ENCODE measurements around the gene C11orf71.

Gene C11orf71

DNA sequence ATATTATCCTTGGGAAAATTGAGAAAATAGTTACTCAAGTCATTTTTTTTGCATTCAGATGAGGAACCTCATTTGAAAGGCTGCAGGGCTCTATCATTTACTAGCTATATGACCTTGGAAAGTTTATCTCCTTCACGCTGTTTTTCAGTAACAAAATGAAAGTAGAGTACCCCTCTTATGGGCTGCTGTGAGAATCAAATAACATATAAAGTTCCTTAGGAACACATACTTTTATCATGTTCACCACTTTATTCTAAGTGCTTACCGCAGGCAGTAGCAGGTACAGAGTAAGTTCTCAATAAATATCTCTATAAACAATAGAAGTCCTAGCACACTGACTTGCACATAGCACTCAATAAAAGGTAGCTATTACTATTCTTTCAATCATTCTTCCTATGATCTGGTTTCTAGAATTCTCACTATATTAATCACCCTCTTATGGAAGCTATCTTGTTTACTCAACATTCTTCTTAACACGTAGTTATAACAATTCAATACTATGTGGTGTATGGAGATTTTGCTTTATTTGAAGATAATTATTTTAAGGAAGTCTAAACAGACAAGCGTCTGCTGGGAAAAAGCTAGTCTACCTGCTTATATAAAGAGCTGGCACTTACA, 1.9 kb downstream of the C11orf71 start:
- DNase-seq: no peak

DNA sequence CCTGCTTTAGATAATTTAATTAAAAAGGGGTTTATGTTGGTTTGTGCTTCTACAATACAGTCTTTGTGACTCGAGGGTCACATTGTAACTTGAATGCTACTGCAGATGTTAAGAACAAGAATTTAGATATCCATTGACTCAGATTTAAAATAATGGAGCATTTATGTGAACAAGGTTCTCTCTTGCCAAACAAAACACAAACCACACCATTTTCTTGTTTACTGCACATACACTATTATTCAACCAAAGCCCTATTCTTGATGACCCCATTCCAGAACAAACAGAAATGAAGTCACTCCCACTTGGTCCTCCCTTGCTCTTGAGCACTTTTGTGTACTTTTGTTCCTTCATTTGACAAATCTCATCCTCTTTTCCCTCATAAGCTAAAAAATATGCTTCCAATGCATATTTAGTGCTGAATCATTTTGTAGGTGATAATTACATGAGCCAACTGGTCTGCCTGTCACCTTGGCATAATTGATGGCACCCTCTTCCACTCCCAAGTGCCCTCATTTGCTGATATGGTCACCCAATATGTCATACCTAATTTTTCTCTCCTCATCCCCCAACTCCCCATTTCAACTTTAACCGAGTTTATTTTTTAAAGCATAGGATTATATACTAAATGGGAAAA, 2.8 kb downstream of the C11orf71 start:
- no peak for DNase-seq

DNA sequence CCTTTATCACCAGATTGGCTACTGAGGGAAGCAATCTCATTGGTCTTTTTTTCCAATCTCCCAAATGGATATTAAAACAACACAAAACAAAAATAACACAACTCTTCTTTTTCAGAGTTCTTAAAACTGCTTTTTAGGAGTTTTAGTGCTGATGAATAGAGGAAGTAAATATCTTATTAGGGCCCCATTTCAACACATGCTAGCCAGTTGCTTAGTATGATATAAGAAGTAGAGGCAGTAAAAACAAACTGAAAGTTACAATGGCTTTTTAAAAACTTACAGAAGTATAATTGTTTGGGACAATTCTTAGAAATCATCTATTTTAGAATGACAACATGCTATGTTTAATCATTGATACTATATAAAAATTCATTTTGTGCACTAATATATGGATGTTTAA, 3.4 kb downstream of the C11orf71 start:
- no peak for DNase-seq

DNA sequence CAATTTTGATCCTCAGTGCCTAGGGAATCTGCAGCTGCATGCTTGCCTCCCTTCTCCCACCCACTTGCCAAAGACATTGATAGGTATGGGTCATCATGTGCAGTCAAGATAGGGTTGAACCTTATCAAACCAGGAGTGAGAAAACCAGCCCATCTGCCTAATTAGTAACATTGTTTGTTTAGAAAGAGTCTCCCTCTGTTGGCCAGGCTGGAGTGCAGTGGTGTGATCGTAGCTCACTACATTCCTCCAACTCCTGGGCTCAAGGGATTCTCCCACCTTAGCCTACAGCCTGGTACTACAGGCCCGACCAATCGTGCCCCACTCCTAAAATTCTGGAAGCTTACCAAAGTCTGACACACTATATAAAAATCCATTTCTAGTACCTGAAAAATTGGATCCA, 4.6 kb downstream of the C11orf71 start:
- no peak for DNase-seq

DNA sequence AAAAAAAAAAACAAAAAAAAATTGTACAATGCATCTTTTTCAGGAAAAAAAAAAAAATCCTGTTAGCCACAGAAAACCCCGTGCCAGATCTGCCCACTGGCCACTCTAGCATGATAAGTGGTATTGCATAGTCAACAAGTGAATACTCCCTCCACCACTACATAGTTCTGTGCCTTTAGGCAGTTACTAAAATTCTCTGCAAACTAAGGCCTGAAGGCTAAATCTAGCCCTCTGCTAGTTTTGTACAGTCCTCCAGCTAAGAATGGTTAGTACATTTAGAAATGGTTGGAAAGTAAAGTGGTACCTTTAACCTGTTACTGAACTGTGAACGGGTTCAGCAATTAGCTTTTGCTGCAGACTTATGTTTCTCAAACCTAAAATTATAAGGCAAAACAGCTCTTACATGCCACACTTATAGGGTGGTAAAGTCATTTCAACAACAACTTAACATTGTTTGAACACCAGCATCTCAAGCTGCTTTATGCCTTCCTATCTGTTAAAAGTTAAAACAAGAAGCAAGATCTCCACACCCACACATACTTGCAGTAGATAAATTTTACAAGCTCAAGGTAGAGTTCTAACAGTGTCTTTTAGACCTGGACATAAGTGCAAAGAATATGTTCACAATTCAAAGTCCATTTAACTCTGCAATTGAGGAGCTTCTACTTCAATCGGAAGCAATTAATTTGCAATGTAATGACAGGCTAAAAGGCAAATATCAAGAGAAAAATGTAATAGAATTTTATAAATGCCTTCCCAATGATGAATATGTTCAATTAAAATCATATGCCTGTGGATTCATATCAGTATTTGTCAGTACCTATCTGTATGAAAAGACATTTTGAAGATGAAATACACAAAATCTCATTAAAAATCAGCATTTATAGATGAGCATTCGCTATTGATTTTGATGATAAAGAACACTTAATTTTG, 7.3 kb downstream of the C11orf71 start:
- DNase-seq: no peak

DNA sequence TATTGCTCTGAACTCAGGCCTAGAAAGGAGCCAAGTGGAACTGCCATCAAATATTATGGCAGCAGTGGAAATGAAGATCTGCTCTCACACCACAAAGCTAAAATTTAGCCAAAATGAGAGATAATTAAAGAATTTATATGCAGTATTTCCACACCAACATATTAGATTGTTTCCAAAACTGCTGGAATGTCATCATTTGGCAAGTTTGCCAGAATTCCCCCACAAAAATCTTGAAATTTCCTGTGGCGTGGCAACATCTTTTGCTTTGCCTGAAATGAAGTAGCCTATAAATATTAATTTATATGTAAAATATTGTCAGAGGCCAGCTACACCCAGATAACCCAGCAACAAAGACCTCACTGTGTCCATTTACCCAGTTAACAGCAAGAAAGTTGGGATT, 13.8 kb downstream of the C11orf71 start:
- no peak for DNase-seq

DNA sequence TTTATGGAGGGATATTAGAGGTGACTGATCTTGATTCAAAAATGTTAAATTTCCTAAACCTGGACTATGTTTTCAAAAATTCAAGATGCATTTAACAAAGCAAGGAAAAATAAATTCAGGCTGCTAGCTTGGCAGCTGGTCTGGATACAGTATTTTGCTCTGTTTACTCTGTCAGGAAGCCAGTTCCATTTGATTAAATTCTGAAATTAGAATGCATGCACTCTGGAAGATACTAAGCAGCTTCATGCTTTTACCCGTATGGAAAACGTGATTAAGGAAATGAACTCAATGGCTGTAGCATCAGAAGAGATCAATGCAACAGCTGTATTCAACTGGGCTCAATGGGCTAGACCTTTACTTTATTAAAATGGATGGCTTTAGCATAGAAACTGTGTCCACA, 14.2 kb downstream of the C11orf71 start:
- DNase-seq: no peak

DNA sequence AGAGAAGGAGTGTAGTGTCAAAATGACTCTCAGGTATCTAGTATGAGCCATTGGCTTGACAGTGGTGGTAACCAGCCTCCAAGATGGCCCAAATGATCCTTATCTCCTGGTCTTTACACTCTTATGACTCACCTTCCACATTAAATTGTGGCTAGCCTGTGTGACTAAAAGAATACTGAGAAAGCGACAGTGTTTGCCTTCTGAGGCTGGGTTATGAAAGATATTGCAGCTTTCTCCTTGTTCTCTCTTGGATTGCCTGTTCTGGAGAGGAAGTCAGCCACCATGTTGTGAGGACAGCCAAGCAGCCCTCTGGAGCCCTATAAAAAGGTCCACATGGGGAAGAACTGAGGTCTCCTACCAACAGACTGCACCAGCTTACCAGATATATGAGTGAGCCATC, 15.8 kb downstream of the C11orf71 start:
- no peak for DNase-seq

DNA sequence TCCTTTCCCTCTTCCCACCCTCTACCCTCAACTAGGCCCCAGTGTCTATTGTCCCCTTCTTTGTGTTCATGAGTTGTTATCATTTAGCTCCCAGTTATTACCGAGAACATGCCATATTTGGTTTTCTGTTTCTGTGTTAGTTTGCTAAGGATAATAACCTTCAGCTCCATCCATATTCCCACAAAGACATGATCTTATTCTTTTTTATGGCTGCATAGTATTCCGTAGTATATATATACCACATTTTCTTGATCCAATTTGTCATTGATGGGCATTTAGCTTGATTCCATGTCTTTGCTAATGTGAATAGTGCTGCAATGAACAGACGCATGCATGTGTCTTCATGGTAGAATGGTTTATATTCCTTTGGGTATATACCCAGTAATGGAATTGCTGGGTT, 17.8 kb downstream of the C11orf71 start:
- DNase-seq: no peak

DNA sequence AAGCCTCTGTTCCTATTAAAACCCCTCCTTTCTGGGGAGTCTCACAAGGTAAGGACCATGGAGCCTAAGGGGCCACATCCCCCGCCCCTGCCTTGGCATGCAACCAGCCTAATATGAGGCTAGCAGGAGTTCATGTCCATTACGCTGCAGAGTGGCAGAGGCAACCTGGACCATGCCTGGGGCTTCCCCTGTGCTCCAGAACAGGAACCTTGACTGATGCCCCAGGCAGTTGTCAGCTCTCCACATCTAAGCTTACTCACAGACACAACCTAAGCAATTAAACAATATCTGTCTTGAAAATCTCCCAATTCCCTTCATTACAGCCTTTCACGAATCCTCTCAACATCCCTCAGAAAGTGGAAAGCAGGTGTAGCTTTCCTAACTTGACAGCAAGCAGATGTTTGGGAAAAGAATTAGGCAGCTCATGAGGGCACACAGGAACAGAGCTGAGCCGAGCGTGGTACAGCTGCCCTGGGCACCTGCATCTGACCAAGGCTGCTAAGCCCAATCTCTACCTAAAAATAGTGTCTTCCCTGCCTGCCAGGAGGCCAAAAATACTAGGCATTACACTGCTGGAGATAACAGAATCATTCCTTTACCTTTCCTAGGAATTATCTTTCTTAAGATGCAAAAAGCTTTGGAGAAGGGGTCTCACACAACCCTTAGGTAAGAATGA, 20.8 kb downstream of the C11orf71 start:
- DNase-seq: no peak

DNA sequence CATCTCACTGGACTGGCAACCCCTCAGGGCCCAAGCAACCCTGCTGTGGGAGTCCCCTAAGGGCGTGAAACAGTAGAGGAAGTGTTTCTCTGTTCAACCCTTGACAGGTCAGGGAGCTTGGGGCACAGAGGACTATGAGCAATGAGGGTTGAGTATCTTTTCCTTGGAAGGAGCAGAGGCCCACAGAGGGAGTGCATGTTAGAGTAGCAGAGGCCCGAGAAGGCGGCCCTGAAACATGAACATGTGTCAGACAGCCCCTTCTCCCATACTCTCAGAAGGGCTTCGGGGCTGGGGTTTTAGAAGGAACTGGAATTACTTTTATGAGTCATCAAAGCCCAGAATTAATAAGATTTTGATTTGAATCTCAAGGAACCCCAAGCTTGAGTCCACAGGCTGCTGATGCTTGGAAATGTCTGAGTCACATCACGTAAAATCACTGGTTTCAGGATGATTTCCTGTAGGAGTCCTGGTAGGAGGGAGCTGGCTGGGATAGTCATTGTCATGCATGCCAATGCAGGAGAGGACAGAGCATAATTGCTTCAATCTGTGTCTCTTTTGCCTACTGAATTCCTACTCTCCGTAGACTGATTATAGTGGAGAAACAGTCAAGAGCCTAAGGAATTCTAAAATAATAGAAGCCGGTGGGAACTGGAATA, 22.6 kb downstream of the C11orf71 start:
- DNase-seq: no peak

DNA sequence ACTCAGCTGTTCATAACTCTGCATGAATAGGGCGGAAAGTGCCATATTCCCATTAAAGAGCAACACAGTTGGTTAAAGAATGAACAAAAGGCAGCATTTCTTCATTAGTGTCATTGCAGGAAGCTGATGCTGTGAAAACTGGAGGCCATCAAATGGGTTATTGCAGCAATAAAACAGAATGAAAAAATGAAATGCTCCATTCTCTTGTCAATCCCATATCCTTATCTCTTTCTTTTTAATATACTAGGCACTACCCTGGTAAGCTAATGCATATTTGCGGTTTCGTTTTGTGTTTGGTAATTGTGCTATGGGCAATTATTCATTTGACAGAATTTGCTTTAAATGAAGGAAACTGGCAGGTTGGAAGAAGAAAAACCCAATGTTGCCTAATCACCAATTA, 25.3 kb downstream of the C11orf71 start:
- no peak for DNase-seq

DNA sequence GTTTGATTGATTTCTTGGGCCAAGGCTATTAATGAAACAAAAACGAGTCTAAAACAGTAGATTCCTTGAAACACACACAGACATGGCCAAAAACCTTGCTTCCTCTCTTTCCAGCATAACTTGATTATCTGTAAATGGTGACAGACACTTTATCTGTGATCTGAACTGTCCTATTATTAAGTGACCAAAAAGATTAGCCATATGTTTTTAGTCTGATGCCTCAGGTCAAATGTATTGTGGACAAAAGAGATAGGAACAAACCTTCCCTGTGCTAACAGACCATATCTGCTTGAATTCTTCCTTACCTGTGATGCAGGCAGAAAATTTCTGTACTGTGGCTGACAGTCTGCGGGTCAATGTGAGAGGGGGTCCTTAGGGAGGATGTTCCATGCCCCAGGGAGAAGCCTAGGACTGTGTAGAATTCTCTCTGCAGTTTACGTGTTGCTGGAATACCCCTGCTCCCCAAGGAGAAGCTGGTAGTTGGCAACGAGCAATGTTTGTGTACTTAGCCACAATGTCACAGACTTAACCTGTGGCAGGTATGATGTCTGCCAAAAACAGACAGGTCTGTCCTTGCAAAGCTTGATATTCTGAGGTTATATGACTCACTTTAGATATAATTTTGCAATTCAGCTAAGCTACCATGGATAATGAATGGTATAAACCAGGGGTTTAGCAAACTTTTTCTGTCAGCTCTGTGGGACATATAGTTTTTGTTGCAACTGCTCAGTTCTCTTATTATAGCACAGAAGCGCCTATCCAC, 31.2 kb downstream of the C11orf71 start:
- DNase-seq: no peak

DNA sequence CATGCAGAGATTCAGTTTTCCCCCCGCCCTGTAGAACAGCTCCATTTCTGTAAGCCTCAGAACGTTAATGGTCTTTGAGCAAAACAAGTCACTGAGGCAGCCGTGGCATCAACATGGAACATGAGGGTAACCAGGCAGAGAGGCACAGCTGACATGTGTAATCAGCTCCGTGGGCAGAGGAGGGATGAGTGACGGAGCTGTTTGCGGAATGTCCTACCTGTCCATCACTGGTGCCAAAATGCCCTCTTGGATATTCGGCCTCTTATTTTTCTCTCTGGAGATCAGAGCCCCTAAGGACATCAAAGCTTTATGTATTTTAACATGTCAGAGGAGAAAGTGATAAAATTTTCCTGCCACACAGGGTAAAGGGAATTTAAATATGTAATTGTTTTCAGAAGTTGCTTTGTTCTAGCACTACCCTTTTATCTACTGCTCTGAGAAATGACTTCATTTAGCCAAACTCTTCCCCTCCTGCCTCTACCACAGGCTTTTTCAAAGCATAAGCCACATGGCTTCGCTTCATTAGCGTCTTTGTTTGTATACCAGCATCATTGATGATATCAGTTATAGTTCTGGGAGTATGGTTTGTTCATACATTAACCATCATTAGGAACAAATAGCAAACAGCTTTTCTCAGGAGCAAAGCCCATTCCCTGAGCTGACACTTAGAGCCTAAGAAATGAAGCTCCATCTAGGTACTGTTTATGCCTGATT, 32.9 kb downstream of the C11orf71 start:
- no peak for DNase-seq

DNA sequence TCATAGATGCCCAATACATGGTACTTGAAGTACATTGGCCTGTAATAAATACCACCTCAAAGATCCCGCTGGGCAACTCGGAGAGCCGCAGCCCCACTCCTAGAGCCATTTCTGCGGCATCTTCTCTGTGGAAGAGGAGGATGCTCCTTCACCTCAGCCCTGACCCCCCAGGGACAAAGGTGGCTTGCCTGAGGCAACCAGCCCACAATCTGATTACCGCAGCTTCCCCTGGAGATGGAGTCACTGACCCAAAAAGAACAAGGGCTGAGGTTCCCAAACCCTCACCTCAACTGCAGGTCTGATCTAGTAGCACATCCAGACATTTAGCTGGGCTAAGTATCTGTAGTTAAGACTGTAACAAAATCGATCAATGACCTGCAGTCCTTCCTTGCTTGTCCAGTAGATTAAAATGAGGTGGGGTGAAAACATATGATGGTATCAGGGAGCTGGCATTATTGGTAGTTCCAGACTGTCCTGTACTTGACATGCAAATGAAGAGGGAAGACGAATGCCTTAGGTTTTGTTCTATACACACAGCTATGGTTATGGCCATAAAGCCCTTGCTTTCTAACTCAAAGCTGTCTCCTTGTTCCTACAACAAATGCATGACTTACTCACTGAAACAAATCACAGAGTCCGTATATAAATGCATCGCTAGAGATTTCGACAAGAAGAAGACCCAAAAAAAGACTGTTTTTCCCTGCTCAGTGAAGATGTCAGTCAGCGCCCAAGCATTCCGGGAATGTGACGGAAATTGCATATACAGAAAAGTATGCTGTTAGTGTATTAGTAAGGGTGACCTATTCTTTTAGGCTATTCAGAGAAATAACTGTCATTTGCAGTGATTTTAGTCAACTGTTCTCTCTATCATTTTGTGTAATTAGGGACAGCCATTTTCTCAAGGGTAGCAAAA, 33.7 kb downstream of the C11orf71 start:
- no peak for DNase-seq

DNA sequence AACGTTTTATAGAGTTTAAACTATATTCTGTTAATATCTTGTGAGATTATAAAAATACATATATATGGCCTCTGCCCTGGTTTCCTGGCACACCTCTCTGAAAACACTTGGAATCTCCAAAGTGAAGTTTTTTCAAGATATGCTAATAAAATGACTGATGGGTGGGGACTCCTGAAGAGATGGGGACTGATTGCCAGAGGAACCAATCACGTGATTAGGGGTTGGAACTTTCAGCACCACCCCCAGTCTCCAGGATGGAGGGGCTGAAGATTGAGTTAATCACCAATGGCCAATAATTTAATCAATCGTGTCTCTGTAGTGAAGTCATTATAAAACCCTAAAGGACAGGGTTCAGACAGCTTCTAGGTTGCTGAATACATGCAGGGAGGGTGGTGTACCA, 37.4 kb downstream of the C11orf71 start:
- no peak for DNase-seq

DNA sequence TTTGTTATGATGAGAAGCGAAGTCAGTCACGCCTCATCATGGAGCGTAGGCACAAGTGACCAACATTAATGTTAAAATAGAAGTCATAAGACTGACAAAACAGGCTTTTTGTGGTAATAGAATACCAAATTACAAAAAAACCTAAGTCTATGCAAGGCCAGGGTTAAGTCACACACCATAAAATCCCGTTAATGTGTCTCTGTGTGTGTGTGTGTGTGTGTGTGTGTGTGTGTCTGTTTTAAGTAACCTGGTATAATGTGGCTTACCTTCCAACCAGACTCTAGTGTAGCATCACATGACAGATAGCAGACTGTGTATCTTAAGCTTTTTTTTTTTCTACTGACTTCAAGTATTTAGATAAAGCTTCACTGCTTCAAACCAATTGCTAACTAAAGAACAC, 38.0 kb downstream of the C11orf71 start:
- DNase-seq: no peak

DNA sequence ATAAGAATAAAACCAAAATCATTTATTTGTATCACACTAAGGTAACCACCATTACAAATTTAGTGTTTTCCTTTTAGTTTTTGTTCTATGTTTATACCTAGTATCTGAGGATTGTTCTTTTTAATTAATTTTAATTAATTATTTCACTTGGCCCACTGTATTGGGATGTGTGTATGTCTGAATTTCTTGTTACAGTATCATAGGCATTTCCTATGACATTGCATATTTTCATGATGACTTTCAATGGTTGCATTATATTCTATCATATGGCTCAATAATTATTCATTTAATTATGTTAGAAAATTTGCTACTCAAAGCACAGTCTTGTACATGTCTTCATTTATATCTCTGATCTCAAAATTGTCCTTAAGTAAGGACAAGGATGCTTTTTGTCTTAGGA, 41.0 kb downstream of the C11orf71 start:
- no peak for DNase-seq

DNA sequence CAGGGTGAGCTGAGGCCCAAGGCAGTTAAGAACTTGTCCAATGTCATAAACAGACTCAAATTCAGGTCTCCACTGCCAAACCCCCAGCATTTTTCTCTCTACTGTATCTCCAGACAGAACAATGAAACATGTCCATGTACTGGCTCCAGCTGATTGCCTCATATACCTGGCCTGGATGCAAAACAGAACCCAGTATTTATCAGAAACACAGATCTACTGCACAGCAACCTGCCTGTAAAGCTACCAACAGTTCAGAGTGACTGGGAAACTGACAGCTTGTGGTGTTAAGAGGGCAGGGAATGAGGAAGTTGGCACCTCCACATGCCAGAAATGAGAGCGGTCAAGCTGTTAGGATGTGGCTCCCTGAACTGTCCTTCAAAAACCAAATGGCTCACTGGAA, 41.6 kb downstream of the C11orf71 start:
- DNase-seq: no peak

DNA sequence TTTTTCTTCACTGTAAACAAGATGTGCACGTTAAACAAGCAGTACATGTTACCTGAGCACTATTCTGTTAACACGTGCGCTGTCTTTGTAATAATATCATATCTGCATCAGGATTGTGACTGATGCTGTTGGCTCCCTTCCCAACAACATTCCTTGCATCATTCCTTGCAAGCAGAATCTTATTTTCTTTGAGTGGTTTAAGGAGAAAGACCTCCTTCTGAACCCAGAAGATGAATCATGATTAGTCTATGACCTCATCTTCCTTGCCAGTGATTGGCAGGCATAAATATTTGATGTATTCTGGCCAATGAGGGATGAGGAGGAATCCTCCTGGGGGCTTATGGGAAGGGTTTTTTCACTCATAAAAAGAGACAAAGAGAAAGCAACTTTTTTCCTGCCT, 46.2 kb downstream of the C11orf71 start:
- no peak for DNase-seq

All from stimulated activated CD4-positive, alpha-beta T cell treated with anti-CD3 and anti-CD28 coated beads, Interleukin-12 subunit alpha, Interleukin-12 subunit beta, amount 100 ng/mL, for 4 hours (primary cell).